ENCODE measurements around the gene SPOCK1. TPM values are rescaled to one million over a fixed set of nuclear protein-coding genes. Genes with fewer than 3 reads are reported as not detected.

The SPOCK1 gene
- total and polyA plus RNA-seq, 2 experiments from 2014 or later = 8.2 to 10.5 TPM

DNA sequence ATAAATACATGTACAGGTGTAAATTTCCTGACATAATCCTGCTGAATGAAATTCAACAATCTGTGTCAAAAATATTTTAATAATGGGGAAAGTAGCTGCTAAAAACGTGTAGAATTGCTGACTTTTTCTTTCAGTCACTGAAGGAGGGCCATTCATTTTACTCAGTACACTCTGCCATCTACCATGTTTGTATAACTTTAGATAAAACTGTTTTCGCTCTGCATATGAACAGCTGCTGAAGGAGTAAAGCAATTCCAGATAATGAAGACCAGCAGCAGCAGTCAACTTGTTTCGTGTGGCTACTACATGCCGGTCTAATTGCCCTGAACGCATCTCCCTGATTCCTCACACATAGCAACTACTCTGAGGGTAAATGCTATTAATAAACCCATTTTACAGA, 380.5 kb downstream of the SPOCK1 start:
- Mint-ChIP-seq H3K36me3 (ENCODE audit: low read depth) (no peaks in the 10 kb centered on the region), H3K4me1 (peaks cover 3% of the 10 kb centered on the region; the same call in 2 of the 3 replicates), H3K9me3 (no peaks in the 10 kb centered on the region), H3K27ac (no peak overlapping the region), H3K4me3 (no peak overlapping the region), H3K27me3 (ENCODE audit: insufficient read depth, low read depth, poor library complexity) (no peaks in the 10 kb centered on the region)
- ATAC-seq (no peak), DNase-seq (ENCODE audit: low spot score) (no peak)
- H3K4me3 ChIP-seq = no peak overlapping the region
- H2AFZ ChIP-seq = no peak overlapping the region
- H3K36me3 ChIP-seq (ENCODE audit: insufficient read depth) = no peaks in the 10 kb centered on the region
- no peak overlapping the region for H3K4me2 ChIP-seq
- no peaks in the 10 kb centered on the region for H3K79me2 ChIP-seq (replicated peaks; ENCODE audit: insufficient read depth)
- no peaks in the 10 kb centered on the region for H4K20me1 ChIP-seq (replicated peaks; ENCODE audit: insufficient read depth)
- no peaks in the 10 kb centered on the region for H3F3A ChIP-seq (replicated peaks; ENCODE audit: low read depth)
- peaks cover 4% of the 10 kb centered on the region; the same call in 1 of the 2 replicates for H3K4me1 ChIP-seq (ENCODE audit: insufficient read depth)
- H3K9me2 ChIP-seq (ENCODE audit: insufficient read depth) = peaks cover 5% of the 10 kb centered on the region; the same call in 1 of the 2 replicates
- no peaks in the 10 kb centered on the region for H3K27me3 ChIP-seq (ENCODE audit: insufficient read depth)
- no peak overlapping the region for H3K27ac ChIP-seq (ENCODE audit: low read depth)
- TF ChIP-seq NANOG (IDR thresholded peaks at IDR 0.05; ENCODE audit: borderline replicate concordance) = no peak
- TF ChIP-seq EZH2phosphoT487 (IDR thresholded peaks at IDR 0.05; ENCODE audit: unreplicated experiment) = no peak
- no peak for TF ChIP-seq ZNF114 (CRISPR knock-in tag; IDR thresholded peaks at IDR 0.05)
- TF ChIP-seq, protein P1, sequence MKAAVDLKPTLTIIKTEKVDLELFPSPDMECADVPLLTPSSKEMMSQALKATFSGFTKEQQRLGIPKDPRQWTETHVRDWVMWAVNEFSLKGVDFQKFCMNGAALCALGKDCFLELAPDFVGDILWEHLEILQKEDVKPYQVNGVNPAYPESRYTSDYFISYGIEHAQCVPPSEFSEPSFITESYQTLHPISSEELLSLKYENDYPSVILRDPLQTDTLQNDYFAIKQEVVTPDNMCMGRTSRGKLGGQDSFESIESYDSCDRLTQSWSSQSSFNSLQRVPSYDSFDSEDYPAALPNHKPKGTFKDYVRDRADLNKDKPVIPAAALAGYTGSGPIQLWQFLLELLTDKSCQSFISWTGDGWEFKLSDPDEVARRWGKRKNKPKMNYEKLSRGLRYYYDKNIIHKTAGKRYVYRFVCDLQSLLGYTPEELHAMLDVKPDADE (IDR thresholded peaks at IDR 0.05) = no peak
- TF ChIP-seq, protein P2, sequence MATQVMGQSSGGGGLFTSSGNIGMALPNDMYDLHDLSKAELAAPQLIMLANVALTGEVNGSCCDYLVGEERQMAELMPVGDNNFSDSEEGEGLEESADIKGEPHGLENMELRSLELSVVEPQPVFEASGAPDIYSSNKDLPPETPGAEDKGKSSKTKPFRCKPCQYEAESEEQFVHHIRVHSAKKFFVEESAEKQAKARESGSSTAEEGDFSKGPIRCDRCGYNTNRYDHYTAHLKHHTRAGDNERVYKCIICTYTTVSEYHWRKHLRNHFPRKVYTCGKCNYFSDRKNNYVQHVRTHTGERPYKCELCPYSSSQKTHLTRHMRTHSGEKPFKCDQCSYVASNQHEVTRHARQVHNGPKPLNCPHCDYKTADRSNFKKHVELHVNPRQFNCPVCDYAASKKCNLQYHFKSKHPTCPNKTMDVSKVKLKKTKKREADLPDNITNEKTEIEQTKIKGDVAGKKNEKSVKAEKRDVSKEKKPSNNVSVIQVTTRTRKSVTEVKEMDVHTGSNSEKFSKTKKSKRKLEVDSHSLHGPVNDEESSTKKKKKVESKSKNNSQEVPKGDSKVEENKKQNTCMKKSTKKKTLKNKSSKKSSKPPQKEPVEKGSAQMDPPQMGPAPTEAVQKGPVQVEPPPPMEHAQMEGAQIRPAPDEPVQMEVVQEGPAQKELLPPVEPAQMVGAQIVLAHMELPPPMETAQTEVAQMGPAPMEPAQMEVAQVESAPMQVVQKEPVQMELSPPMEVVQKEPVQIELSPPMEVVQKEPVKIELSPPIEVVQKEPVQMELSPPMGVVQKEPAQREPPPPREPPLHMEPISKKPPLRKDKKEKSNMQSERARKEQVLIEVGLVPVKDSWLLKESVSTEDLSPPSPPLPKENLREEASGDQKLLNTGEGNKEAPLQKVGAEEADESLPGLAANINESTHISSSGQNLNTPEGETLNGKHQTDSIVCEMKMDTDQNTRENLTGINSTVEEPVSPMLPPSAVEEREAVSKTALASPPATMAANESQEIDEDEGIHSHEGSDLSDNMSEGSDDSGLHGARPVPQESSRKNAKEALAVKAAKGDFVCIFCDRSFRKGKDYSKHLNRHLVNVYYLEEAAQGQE (IDR thresholded peaks at IDR 0.05; ENCODE audit: unreplicated experiment) = no peak
- no peak for TF ChIP-seq ZNF331 (CRISPR knock-in tag; IDR thresholded peaks at IDR 0.05; ENCODE audit: low read depth)
- TF ChIP-seq JUNB (IDR thresholded peaks at IDR 0.05; ENCODE audit: unreplicated experiment) = no peak
- TF ChIP-seq, protein P3, sequence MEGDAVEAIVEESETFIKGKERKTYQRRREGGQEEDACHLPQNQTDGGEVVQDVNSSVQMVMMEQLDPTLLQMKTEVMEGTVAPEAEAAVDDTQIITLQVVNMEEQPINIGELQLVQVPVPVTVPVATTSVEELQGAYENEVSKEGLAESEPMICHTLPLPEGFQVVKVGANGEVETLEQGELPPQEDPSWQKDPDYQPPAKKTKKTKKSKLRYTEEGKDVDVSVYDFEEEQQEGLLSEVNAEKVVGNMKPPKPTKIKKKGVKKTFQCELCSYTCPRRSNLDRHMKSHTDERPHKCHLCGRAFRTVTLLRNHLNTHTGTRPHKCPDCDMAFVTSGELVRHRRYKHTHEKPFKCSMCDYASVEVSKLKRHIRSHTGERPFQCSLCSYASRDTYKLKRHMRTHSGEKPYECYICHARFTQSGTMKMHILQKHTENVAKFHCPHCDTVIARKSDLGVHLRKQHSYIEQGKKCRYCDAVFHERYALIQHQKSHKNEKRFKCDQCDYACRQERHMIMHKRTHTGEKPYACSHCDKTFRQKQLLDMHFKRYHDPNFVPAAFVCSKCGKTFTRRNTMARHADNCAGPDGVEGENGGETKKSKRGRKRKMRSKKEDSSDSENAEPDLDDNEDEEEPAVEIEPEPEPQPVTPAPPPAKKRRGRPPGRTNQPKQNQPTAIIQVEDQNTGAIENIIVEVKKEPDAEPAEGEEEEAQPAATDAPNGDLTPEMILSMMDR (conservative IDR thresholded peaks at IDR 0.05; ENCODE audit: low read depth in 2 of 2) = no peak
- TF ChIP-seq CREB1 (CRISPR knock-in tag; IDR thresholded peaks at IDR 0.05; ENCODE audit: low read depth) = no peak
- TF ChIP-seq EZH2 (IDR thresholded peaks at IDR 0.05; ENCODE audit: low read depth, unreplicated experiment) = no peak
- TF ChIP-seq POLR2AphosphoS5 (IDR thresholded peaks at IDR 0.05; ENCODE audit: low read depth) = no peak
- TF ChIP-seq STAT1 (IDR thresholded peaks at IDR 0.05; ENCODE audit: unreplicated experiment) = no peak

Data from GM23338 (cell line).